ENCODE measurements around the gene NPSR1.

GRCh38 chr7:34672430-34672829 is 14.4 kb downstream of the NPSR1 start:
- no peak for TF ChIP-seq POLR2AphosphoS5 (IDR thresholded peaks at IDR 0.05)
- no peak for TF ChIP-seq CTCF (IDR thresholded peaks at IDR 0.05)
- TF ChIP-seq POLR2A (IDR thresholded peaks at IDR 0.05) = no peak

Measured in sigmoid colon (tissue), 4 donors.